Cerebellar cortex (tissue), 1 donor: ENCODE results near the gene OR4C3.
A peak's percentile ranks its signal among the peaks of the same experiment; 100 is the strongest.
"Not testable (repeated sequence)": the region's sequence is repeated elsewhere in the genome, so short reads cannot be mapped to it uniquely, and the experiment has no call there.

Experiments
- DNase-seq: peaks from one replicate; pipeline ENCODE4 v3.0.0-alpha.2; 2015; ENCODE audit warnings: low spot score

OR4C3 gene

DNA sequence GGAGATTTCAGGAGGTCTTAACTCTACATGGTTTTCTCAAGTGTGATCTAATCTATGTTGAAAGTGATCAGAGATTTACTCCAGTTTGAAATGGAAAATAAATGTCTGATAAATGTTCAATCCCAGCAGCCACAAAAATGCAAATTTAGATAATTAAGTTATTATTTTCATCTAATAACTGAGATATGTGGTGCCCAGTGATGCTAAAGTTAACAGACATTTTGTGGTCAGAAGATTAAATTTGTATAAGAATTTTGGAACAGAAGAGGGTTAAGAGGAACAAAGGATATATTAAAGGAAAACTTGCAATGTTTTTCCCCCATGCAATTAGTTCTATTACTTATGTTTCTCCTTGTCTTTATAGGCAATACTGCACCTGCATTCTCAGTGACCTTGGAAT, at the start of gene OR4C3:
OR4C3 (plus strand) TSS at position 301 of the 400 bp plus-strand sequence. CDS start 102 bp downstream, outside the sequence.
- DNase-seq, result not testable (repeated sequence)

DNA sequence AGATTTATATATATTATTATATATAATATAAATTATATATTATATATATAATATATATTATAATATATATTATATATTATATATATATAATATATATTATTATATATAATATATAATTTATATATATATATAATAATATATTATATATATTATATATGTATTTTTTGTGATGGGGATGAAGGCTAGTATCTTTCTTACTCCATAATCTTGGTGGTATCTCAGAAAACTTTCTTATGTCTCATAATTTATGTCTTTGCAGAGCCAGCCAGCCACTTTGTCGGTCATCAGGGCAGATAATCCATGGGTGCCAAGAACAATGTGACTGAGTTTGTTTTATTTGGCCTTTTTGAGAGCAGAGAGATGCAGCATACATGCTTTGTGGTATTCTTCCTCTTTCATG, 18.8 kb upstream of the OR4C3 start, which contains the start of gene OR4S1:
OR4S1 (plus strand) TSS at position 301 of the 400 bp plus-strand sequence; CDS start at position 301, 0 bp downstream.
- no peak for DNase-seq

DNA sequence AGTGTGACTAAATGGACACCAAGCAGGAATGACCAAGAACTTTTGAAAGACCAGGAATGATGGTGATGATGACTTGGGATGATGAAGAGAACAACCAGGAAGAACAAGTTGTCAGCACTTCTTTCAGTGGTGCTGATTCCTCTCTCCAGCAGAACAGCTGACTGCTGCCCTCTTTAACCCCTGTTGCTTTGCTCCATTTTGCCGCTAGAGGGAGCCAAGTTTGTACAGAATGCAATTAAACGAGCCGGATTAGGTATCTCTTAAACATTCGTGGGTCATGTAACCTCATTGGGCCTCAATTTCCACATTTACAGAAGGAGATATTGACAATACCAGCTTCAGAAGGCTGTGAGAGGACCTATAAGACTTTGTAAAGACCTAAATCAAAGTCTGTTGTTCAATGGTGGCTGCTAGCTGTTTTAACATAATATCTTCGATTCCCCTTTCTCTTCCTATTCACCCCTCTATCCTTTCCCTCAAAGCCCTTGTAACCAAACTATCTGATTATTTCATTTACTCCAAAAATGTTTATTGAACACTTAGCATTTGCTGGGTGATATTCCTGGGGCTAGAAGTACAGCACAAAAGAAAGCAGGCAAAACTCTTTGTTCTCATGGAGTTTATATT, 16.8 kb upstream of the OR4C3 start:
- DNase-seq, result peak; percentile 22

DNA sequence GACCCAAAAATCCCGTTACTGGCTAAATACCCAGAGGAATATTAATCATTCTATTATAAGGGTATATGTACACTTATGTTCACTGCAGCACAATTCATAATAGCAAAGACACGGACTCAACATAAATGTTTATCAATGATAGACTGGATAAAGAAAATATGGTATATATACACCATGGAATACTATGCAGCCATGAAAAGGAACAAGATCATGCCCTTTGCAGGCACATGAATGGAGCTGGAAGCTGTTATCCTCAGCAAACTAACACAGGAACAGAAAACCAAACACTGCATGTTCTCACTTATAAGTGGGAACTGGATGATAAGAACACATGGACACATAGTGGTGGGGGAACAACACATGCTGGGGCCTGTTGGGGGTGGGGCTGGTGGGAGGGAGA, 11.1 kb upstream of the OR4C3 start:
- not testable (repeated sequence) for DNase-seq

DNA sequence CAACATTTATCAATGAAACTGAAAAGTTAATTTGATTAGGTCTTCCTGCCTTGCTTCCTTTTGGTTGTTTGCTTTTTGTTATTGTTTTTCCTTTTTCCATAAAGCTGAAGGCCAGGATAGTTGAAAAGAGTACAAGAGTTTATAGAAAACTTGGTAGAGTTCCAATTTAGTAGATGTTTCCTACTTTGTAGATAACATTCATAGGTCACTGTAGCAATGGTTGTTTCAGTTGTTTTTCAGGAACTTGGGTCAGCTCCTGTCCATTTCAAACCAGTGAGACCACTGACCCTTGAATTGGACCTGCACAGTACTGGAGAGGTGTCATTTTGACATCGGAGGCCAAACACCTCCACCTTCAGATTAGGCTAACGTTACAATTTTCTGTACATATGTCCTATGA, 4.9 kb upstream of the OR4C3 start:
- DNase-seq, result not testable (repeated sequence)

DNA sequence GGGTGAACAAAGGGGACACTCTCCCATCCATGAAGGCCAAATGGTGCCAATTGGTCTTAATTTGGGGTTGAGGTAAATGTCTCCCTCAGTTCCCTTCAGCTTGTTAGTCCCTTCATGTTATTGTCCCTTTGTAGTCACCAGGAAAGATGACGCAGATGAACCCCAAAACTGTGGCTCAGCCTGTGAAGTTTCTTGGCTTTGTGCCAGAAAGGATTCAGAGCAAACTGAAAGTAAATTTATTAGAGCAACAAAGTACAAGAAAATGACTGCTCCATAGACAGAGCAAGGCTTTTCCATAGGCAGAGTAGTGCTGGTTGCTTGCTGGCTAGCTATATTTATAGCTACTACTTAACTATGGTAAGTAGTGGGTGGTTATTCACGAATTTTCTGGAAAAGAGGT, 16.7 kb downstream of the OR4C3 start:
- DNase-seq, result no peak

DNA sequence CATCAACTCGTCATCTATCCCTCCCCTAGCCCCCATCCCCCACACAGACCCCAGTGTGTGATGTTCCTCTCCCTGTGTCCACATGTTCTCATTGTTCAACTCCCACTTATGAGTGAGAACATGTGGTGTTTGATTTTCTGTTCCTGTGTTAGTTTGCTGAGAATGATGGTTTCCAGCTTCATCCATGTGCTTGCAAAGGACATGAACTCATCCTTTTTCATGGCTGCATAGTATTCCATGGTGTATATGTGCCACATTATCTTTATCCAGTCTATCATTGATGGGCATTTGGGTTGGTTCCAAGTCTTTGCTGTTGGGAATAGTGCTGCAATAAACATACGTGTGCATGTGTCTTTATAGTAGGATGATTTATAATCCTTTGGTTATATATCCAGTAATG, 17.8 kb downstream of the OR4C3 start:
- DNase-seq, result not testable (repeated sequence)

DNA sequence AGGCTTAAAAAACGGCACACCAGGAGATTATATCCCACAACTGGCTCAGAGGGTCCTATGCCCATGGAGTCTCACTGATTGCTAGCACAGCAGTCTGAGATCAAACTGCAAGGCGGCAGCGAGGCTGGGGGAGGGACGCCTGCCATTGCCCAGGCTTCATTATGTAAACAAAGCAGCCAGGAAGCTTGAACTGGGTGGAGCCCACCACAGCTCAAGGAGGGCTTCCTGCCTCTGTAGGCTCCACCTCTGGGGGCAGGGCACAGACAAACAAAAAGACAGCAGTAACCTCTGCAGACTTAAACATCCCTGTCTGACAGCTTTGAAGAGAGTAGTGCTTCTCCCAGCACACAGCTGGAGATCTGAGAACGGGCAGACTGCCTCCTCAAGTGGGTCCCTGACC, 21.6 kb downstream of the OR4C3 start:
- not testable (repeated sequence) for DNase-seq

DNA sequence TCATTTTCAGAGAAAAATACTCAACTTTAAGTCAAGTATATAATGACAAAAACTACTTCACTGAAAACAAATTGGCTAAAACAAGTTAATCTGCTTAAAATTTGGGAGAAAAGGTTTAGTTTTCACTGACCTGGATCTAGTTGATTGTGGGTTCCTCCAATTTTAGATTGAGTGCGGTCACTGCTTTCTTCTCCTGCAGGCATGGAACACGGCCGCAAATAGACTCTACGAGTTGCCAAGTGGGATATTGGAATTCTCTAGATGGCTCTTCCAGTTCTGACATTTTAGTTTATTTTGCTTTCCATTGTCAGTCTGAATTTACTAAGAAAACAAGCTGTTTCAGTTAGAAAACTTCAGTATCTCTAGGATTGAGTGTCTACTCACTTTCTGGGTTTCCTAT, 29.3 kb downstream of the OR4C3 start:
- DNase-seq, result no peak

DNA sequence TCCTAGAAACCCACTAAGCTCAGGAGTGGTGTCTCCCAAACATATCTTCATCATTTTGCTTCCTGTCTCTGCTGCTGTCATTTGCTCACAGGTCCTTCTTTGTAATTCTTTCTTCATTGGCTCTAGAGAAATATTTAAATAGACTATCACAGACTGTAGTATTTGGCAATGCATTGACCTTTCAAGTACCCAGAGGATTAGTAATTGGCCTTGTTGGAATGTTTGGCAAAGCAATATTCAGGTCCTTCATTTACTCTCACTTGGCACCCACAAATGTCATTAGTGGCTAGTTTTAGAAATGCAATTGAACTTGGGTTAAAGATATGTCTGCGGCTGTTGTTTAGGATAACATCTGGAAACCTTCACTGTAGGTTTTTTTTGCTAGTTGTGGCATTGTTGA, 30.0 kb downstream of the OR4C3 start:
- no peak for DNase-seq

DNA sequence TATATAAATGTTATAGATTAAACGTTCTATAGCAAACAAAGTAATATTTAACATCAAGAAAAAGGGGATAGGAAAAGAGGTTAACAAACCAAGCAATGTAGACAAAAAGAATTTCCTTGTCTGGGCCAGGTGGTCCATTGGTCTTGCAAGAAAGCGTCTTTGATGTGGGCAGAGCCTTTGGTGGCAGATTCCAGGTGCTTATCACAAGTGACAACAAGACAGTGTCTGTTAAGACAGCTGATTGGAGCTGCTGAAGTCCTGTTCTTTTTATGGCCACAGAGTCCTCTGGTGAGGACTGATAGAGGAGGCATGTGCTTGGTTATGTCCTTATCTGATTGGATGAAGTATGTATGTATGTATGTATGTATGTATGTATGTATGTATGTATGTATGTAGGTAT, 36.6 kb downstream of the OR4C3 start:
- not testable (repeated sequence) for DNase-seq

DNA sequence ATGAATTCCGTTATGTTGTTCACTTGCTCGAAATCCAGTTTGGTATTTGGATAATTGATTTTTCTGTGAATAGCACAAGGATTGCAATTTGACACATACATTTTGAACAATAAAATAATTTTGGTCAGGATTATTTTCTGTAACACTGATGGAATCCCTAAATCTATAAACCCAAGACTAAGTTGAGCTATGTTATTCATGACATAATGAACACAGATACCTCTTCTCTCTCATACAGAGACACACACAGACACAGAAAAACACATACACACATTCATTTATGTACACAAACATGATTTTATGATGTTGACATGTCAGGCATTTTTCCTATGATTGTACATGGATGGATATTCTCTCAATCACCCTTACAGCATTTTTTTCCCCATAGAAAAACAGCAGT, 41.6 kb downstream of the OR4C3 start, which contains the start of gene OR4C5:
OR4C5 (minus strand) TSS at position 101 of the 400 bp plus-strand sequence; CDS start at position 101, 0 bp downstream.
- DNase-seq, result no peak
